Smooth muscle cell (in vitro differentiated cells): ENCODE results near the gene PRODH2. TPM values are rescaled to one million over a fixed set of nuclear protein-coding genes. Genes with fewer than 3 reads are reported as not detected.

ENCODE experiments used
- DNase-seq: peaks from one replicate; lab custom pipeline; 2025; ENCODE audit not compliant: unreplicated experiment; lab: John Stamatoyannopoulos, UW
- H2AFZ ChIP-seq: fragments of 200-600 bp; sonication (generic); 2 replicates; pipeline ENCODE4 v1.6.0; 2016; ENCODE audit warnings: antibody characterized with exemption, low read depth, mild to moderate bottlenecking
- H3F3A ChIP-seq: fragments of 200-600 bp; sonication (generic); 2 replicates; pipeline ENCODE4 v1.6.0; 2017; ENCODE audit warnings: antibody characterized with exemption, low read depth
- H3K27ac ChIP-seq: fragments of 200-600 bp; sonication (generic); 2 replicates; pipeline ENCODE4 v1.5.1; 2016; ENCODE audit warnings: low read depth, mild to moderate bottlenecking
- H3K27me3 ChIP-seq: fragments of 200-600 bp; sonication (generic); 2 replicates; pipeline ENCODE4 v1.6.1; 2016; ENCODE audit warnings: low read depth, mild to moderate bottlenecking
- H3K36me3 ChIP-seq: fragments of 200-600 bp; sonication (generic); 2 replicates; pipeline ENCODE4 v1.5.1; 2016; ENCODE audit warnings: low read depth
- H3K4me1 ChIP-seq: fragments of 200-600 bp; sonication (generic); 2 replicates; pipeline ENCODE4 v1.5.1; 2016; ENCODE audit warnings: low read depth
- H3K4me2 ChIP-seq: fragments of 200-600 bp; sonication (generic); 2 replicates; pipeline ENCODE4 v1.6.0; 2016; ENCODE audit warnings: mild to moderate bottlenecking
- H3K4me3 ChIP-seq: fragments of 200-600 bp; sonication (generic); 2 replicates; pipeline ENCODE4 v1.5.1; 2016; ENCODE audit warnings: mild to moderate bottlenecking
- H3K79me2 ChIP-seq: fragments of 200-600 bp; sonication (generic); 2 replicates; pipeline ENCODE4 v1.6.0; 2016; ENCODE audit warnings: low read depth, mild to moderate bottlenecking
- H3K9ac ChIP-seq: fragments of 200-600 bp; sonication (generic); 2 replicates; pipeline ENCODE4 v1.6.0; 2016; ENCODE audit warnings: low read depth
- H3K9me3 ChIP-seq: fragments of 200-600 bp; sonication (generic); replicated peaks from 2 replicates; pipeline ENCODE4 v1.5.1; 2016; ENCODE audit warnings: low read depth
- H4K20me1 ChIP-seq: fragments of 200-600 bp; sonication (generic); 2 replicates; pipeline ENCODE4 v1.6.0; 2016; ENCODE audit warnings: low read depth
- CTCF ChIP-seq: fragments of 200-600 bp; sonication (generic); IDR thresholded peaks from 2 replicates; pipeline ENCODE4 v1.5.1; 2017; ENCODE audit warnings: borderline replicate concordance, mild to moderate bottlenecking, antibody characterized with exemption; ENCODE audit not compliant: insufficient read depth, poor library complexity, severe bottlenecking
- WGBS: methylation state at CpG from one replicate; pipeline ENCODE4 v1.1.7; 2016; ENCODE audit warnings: low lambda C conversion rate; 5-methylcytosine and 5-hydroxymethylcytosine counted together
- polyA plus RNA-seq: library from polyadenylated mRNA; unstranded; fragments of >200 nt; fragmentation: Nextera tagmentation; extraction: Ambion mirVana; gene quantifications from 2 replicates; pipeline ENCODE4 v1.2.1, GENCODE V29; 2016
- total RNA-seq: library from RNA; depleted of rRNA; stranded (reverse); fragments of >200 nt; gene quantifications from 2 replicates; pipeline ENCODE4 v1.2.3, GENCODE V29; 2014

PRODH2 gene
- total and polyA plus RNA-seq, 2 experiments from 2014 or later = not detected

GRCh38 chr19:35777961-35778360, 34.7 kb downstream of the PRODH2 start:
- no peak overlapping the region for H3K27ac ChIP-seq
- no peak overlapping the region for H3K4me3 ChIP-seq
- no peaks in the 10 kb centered on the region for H4K20me1 ChIP-seq
- H3K27me3 ChIP-seq = no peaks in the 10 kb centered on the region
- H3K79me2 ChIP-seq = no peaks in the 10 kb centered on the region
- TF ChIP-seq CTCF = no peak
- H3K9ac ChIP-seq = no peak overlapping the region
- WGBS = 94% methylated on average over 7 of the region's 7 CpGs
- no peaks in the 10 kb centered on the region for H3F3A ChIP-seq
- DNase-seq = no peak
- H3K4me2 ChIP-seq = no peak overlapping the region
- H3K36me3 ChIP-seq = no peaks in the 10 kb centered on the region
- peaks cover 6% of the 10 kb centered on the region for H3K4me1 ChIP-seq
- no peaks in the 10 kb centered on the region for H3K9me3 ChIP-seq
- no peak overlapping the region for H2AFZ ChIP-seq

GRCh38 chr19:35777086-35777841, 35.4 kb downstream of the PRODH2 start:
- no peak for TF ChIP-seq CTCF
- no peak for DNase-seq
- Histone ChIP-seq H3K4me2 (no peak overlapping the region), H3K9me3 (no peaks in the 10 kb centered on the region), H3K9ac (no peak overlapping the region), H3K27ac (no peak overlapping the region), H4K20me1 (no peaks in the 10 kb centered on the region), H3K36me3 (no peaks in the 10 kb centered on the region), H3K4me3 (no peak overlapping the region), H3K4me1 (peaks cover 6% of the 10 kb centered on the region), H3K27me3 (no peaks in the 10 kb centered on the region), H2AFZ (no peak overlapping the region), H3K79me2 (no peaks in the 10 kb centered on the region), H3F3A (no peaks in the 10 kb centered on the region)
- 45% methylated on average over 19 of the region's 19 CpGs for WGBS

GRCh38 chr19:35776102-35776788, 36.4 kb downstream of the PRODH2 start:
- Histone ChIP-seq H2AFZ (no peak overlapping the region), H4K20me1 (no peaks in the 10 kb centered on the region), H3K4me1 (peaks cover 6% of the 10 kb centered on the region), H3K4me3 (peak overlapping the region; percentile 83), H3F3A (no peaks in the 10 kb centered on the region), H3K4me2 (peak overlapping the region; percentile 90), H3K27ac (no peak overlapping the region), H3K9ac (no peak overlapping the region), H3K9me3 (no peaks in the 10 kb centered on the region), H3K36me3 (no peaks in the 10 kb centered on the region), H3K79me2 (no peaks in the 10 kb centered on the region), H3K27me3 (no peaks in the 10 kb centered on the region)
- DNase-seq = no peak
- TF ChIP-seq CTCF = no peak
- 55% methylated on average over 11 of the region's 13 CpGs for WGBS
